Measurements from ENCODE around the gene STK26. TPM values are rescaled to one million over a fixed set of nuclear protein-coding genes. Genes with fewer than 3 reads are reported as not detected.
"Not testable (repeated sequence)": the region's sequence is repeated elsewhere in the genome, so short reads cannot be mapped to it uniquely, and the experiment has no call there.

STK26 gene
- 10 to 100 TPM in 1 of 4 donors, 1 to 10 TPM in 3; 8.2 to 10.0 (median 9.2) TPM for polyA plus RNA-seq (ENCODE audit: insufficient read length in 4 of 4)

DNA sequence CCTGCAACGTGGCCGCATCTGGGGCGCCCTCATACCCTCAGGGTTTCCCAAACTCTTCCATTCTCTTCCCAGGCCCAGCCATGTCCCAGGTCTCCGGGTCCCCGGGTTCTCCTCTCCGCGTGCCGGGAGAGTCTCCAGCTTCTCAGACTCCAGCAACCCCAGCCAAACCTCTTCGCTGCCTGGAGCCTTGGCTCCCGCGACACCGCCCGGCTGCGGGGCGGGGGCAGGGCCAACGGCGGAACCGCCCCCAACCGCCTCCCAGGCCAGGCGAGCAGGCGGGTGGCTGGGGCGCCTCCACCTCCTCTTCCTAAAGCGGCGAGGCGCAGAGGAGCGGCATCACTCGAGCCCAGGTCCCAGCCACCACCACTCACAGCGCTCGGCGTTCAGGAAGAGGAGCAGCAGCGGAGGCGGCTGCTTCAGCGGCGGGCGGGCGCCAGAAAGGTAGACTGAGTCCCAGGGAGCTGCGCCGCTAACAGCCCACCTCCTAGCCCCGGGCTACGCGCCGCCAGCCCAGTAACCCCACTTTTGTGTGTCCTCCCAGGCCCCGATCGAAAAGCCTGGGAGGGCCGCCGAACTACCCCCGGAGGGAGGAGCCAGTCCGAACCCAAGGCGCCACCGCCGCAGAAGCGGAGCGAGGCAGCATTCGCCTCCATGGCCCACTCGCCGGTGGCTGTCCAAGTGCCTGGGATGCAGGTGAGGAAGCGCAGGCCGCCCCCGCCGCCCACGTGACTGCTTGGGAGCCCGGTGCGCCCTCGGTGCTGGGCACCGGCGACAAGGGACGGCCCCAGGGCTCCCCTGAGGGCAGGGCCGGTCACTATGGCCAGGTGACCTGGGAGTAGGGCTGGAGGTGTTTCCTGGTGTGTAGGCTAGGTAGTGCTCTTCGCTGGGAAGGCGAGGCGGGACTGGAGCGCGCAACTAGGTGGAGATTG is at the start of gene STK26:
TSS of gene STK26 (plus strand) at position 336 of the 929 bp plus-strand sequence. CDS start at position 652, 316 bp downstream.
- peak in 2 of 4 donors; percentile 28 to 32 for DNase-seq (ENCODE audit: low read depth in 4 of 4, low spot score in 2 of 4)

- no peak for DNase-seq (ENCODE audit: low read depth in 4 of 4, low spot score in 2 of 4)
Measured at GRCh38 chrX:131975851-131976250, 47.3 kb upstream of the STK26 start.

DNA sequence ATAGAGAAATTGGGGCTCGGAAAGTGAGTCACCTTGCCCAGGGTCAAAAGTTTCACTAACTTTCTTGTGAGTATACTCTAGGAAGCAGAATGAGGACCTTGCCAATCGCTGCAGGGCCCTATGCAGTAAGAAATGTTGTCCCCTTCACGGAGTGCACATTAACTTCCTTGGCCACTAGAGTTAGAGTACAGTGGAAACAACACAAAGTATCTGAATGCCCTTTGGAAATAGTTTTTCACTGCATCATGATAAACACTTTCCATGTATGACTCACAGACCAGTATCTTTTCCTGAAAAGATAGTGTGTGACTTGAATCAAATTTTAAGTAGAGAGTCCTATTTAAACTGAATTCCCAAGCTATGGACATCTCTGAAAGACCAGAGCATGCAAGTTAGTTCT is 45.5 kb upstream of the STK26 start:
- DNase-seq (ENCODE audit: low read depth in 4 of 4, low spot score in 2 of 4): no peak

- no peak for DNase-seq (ENCODE audit: low read depth in 4 of 4, low spot score in 2 of 4)
Measured at GRCh38 chrX:131979116-131979515, 44.0 kb upstream of the STK26 start.

- DNase-seq (ENCODE audit: low read depth in 4 of 4, low spot score in 2 of 4): no peak
Measured at GRCh38 chrX:131985526-131986049, 37.5 kb upstream of the STK26 start.

DNA sequence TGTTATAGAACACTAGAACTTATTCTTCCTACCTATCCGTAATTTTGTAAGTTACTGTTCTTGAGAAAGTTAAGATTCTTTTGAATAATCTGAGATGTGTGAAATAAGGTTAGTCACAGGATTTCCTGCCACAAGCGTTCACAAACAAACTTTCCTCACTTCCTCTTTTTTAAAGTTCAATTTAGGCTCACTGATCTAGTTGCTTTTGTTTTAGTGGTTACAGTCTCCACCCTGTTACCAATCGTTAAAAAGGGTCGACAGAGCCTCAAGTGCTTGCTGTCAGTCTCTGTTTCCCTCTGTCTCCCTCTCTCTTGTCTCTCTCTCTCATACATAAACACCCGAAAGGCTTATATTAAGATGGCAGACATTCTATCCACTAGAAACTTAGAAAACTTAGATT is 35.9 kb upstream of the STK26 start:
- no peak for DNase-seq (ENCODE audit: low read depth in 4 of 4, low spot score in 2 of 4)

- no peak for DNase-seq (ENCODE audit: low read depth in 4 of 4, low spot score in 2 of 4)
Measured at GRCh38 chrX:131988236-131988635, 34.9 kb upstream of the STK26 start.

- DNase-seq (ENCODE audit: low read depth in 4 of 4, low spot score in 2 of 4): no peak
Measured at GRCh38 chrX:132001127-132001526, 22.0 kb upstream of the STK26 start.

DNA sequence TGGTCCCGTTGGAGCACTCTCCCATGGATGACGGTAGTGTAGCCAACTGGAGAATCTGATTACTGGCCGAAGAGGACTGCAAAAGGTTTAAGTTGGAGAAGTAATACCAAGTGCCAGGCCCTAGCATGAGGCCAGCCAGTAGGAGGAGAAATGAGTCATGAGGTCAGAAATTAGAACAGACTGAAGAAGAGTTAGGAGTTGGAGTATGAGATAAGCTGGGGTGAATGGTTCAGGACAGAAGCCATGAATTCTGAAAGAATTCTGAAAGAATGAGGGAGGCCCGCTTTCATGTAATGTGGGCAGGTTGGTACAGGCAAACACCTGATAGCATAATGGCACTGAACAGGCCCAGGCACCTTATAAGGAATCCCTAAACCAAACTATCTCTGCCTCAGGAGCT is 18.4 kb upstream of the STK26 start:
- DNase-seq (ENCODE audit: low read depth in 4 of 4, low spot score in 2 of 4): no peak

GRCh38 chrX:132009350-132009749 is 13.8 kb upstream of the STK26 start:
- no peak for DNase-seq (ENCODE audit: low read depth in 4 of 4, low spot score in 2 of 4)

DNA sequence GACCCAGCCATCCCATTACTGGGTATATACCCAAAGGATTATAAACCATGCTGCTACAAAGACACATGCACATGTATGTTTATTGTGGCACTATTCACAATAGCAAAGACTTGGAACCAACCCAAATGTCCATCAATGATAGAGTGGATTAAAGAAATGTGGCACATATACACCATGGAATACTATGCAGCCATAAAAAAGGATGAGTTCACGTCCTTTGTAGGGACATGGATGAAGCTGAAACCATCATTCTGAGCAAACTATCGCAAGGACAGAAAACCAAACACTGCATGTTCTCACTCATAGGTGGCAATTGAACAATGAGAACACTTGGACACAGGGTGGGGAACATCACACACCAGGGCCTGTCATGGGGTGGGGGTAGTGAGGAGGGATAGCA is 12.9 kb upstream of the STK26 start:
- not testable (repeated sequence) for DNase-seq (ENCODE audit: low read depth in 4 of 4, low spot score in 2 of 4)

GRCh38 chrX:132015875-132016274 is 7.2 kb upstream of the STK26 start:
- no peak for DNase-seq (ENCODE audit: low read depth in 4 of 4, low spot score in 2 of 4)

GRCh38 chrX:132016628-132017430 is 6.3 kb upstream of the STK26 start:
- no peak for DNase-seq (ENCODE audit: low read depth in 4 of 4, low spot score in 2 of 4)

- no peak for DNase-seq (ENCODE audit: low read depth in 4 of 4, low spot score in 2 of 4)
Measured at GRCh38 chrX:132017431-132018185, 5.5 kb upstream of the STK26 start.

DNA sequence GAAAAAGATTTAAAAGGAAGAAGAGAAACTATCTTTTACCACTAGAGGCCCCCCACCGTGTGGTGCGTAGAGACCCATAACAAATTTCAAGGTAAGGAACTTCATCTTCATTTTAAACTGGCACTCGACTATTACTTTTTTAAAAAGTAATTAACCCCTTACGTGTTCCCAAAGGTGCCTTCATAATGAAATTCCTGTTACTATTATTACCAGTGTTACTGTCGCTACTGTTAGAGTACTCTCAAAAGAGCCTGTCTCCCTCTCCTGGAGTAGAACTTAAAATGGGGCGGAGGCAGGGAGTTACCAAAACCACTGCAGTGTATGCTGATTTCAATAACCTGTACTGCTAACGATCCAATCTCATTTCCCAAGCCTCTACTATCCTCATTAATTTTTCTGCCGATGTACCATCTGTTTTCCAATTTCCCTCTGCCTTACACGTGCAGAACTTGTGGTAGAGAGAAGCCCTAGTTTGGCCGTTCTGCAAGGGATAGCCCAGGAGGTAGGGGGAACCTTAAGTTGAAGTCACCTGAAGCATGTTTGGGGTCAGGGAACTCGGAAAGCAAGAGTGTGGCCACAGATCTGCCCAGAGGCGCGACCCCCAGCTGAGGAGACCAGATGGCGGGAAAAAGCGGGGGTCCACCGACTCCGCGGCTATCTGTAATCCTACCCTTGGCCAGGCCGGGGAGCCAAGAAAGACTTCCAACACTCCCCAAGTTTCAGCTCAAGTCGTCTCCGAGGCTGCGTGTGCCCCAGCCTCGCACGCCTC is 720 bp upstream of the STK26 start:
- DNase-seq (ENCODE audit: low read depth in 4 of 4, low spot score in 2 of 4): no peak

GRCh38 chrX:132023896-132024386 is 839 bp downstream of the STK26 start:
- DNase-seq (ENCODE audit: low read depth in 4 of 4, low spot score in 2 of 4): no peak

DNA sequence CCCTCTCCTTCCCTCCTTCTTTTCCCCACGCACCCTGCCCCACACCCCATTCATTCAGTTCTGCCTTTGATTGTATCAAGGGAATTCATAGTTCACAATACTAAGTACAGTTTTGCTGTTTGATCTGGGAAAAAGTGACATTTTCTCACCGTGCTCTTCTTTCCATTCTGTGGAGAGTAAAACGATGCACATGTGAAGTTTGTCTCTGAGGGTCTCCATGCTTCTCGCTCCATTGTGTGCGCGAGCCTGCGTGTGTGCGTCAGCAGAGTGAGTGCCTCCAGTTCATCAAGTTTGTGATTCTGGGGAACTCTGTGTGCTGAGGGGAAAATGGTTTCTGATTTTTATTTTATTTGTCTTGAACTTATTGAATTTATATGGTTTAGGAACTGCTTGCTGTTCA is 1.9 kb downstream of the STK26 start:
- no peak for DNase-seq (ENCODE audit: low read depth in 4 of 4, low spot score in 2 of 4)

DNA sequence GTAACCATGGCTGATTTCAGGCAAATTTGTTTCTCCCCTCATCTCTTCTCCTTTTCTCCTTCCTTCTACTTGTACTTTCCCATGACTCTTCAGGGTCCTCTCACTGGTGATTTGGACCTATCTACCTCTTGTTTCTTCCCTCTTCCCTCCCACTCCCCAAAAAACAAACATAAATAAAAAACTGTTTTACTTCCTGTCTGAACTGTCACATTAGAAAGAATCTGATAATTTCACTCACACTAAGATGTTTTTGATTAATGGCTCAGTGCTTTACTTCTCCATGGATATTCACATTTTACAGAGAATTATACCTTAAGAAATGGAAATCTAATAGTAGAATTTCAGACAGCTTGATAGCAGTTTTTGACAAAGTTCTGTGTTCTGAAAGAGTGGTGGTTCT is 7.2 kb downstream of the STK26 start:
- DNase-seq (ENCODE audit: low read depth in 4 of 4, low spot score in 2 of 4): no peak

DNA sequence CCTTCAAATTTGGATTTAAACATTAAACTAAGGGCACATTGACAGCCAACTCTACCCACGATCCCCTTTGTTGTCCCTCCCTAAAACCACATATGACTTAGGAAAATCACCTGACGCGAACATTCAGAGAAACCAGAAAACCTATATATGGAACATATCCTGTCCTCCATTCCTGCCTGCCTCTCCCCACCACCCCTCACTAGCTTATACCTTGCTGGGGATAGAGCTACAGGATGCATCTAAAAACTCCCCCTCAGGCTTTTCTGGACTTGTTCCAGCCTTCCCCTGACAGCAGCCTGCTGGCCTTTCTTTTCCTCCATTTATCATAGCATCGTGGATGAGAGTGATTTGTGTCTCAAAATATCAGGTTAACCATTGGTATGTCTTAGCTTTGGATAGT is 8.8 kb downstream of the STK26 start:
- no peak for DNase-seq (ENCODE audit: low read depth in 4 of 4, low spot score in 2 of 4)

DNA sequence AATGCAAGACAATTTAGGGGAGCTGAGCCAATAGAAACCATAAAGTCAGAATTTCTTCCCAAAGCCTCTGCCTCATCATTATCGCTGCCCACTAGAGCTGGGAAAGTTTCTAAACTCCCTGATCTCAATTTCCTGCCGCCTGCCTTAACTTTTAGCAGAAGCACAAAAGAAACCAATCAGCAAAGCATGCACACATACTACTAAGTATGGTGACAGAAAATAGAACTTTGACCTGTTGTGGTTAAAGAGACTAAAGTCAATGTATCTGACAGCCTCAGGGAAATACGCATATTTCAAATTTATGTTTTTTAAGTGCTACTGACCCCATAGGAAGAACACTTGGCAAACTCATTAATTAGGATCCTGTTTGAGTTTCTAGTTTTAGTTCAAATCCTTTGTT is 10.1 kb downstream of the STK26 start:
- no peak for DNase-seq (ENCODE audit: low read depth in 4 of 4, low spot score in 2 of 4)
